Mesendoderm (in vitro differentiated cells): Measurements from ENCODE around the gene RPL19.

ENCODE experiments used
- DNase-seq: peaks from one replicate; pipeline ENCODE4 v3.0.0; 2013
- H2AK5ac ChIP-seq: 2 replicates; pipeline ENCODE4 v1.6.1; 2013; ENCODE audit warnings: low read length, inconsistent platforms
- H2BK120ac ChIP-seq: 2 replicates; pipeline ENCODE4 v1.6.1; 2013; ENCODE audit warnings: low read depth, mild to moderate bottlenecking, low read length, moderate library complexity, mixed read lengths
- H2BK15ac ChIP-seq: replicated peaks from 2 replicates; pipeline ENCODE4 v1.6.1; 2013; ENCODE audit warnings: low read depth, mild to moderate bottlenecking, moderate library complexity
- H2BK5ac ChIP-seq: 2 replicates; pipeline ENCODE4 v1.6.1; 2013; ENCODE audit warnings: low read length, inconsistent platforms
- H3K18ac ChIP-seq: 2 replicates; pipeline ENCODE4 v1.6.1; 2013; ENCODE audit warnings: mild to moderate bottlenecking, low read length, mixed read lengths
- H3K23ac ChIP-seq: one replicate; pipeline ENCODE4 v1.6.1; 2013; ENCODE audit warnings: low read length
- H3K27ac ChIP-seq: 2 replicates; pipeline ENCODE4 v1.5.1; 2013; ENCODE audit warnings: low read depth, mild to moderate bottlenecking, inconsistent platforms, low read length, moderate library complexity
- H3K27me3 ChIP-seq: 2 replicates; pipeline ENCODE4 v1.6.1; 2013; ENCODE audit warnings: low read length, control low read depth, mild to moderate bottlenecking, inconsistent platforms; ENCODE audit not compliant: insufficient read depth, poor library complexity
- H3K36me3 ChIP-seq: 2 replicates; pipeline ENCODE4 v1.6.1; 2013; ENCODE audit warnings: low read length, inconsistent platforms; ENCODE audit not compliant: control insufficient read depth, insufficient read depth
- H3K4ac ChIP-seq: one replicate; pipeline ENCODE4 v1.6.1; 2013; ENCODE audit warnings: low read depth, mild to moderate bottlenecking, low read length, moderate library complexity
- H3K4me1 ChIP-seq: 2 replicates; pipeline ENCODE4 v1.6.1; 2013; ENCODE audit warnings: low read depth, low read length, inconsistent platforms; ENCODE audit not compliant: control insufficient read depth
- H3K4me2 ChIP-seq: 2 replicates; pipeline ENCODE4 v1.6.1; 2013; ENCODE audit warnings: low read length
- H3K4me3 ChIP-seq: 2 replicates; pipeline ENCODE4 v1.5.1; 2013; ENCODE audit warnings: mild to moderate bottlenecking, low read length
- H3K56ac ChIP-seq: one replicate; pipeline ENCODE4 v1.6.1; 2013; ENCODE audit warnings: low read length
- H3K79me1 ChIP-seq: 2 replicates; pipeline ENCODE4 v1.6.1; 2013; ENCODE audit warnings: low read length, inconsistent platforms
- H3K79me2 ChIP-seq: 2 replicates; pipeline ENCODE4 v1.6.1; 2013; ENCODE audit warnings: mild to moderate bottlenecking, low read length; ENCODE audit not compliant: control insufficient read depth, insufficient read depth
- H3K9ac ChIP-seq: 2 replicates; pipeline ENCODE4 v1.6.1; 2013; ENCODE audit warnings: low read length, inconsistent platforms
- H4K5ac ChIP-seq: one replicate; pipeline ENCODE4 v1.6.1; 2013; ENCODE audit warnings: low read length
- H4K8ac ChIP-seq: one replicate; pipeline ENCODE4 v1.6.1; 2013; ENCODE audit warnings: low read depth, mild to moderate bottlenecking, control low read depth, low read length, moderate library complexity
- WGBS: extraction: QIAGEN DNeasy Blood & Tissue Kit; methylation state at CpG from one replicate; pipeline ENCODE4 v1.1.7; 2013; ENCODE audit warnings: low lambda C conversion rate, missing lambda C conversion rate; ENCODE audit not compliant: insufficient coverage; ENCODE audit errors: extremely low coverage; 5-methylcytosine and 5-hydroxymethylcytosine counted together

RPL19 gene

GRCh38 chr17:39204245-39204644 is 4.2 kb downstream of the RPL19 start:
- DNase-seq = no peak
- Histone ChIP-seq H3K27me3 (no peaks in the 10 kb centered on the region), H3K36me3 (peaks cover 16% of the 10 kb centered on the region), H3K4me3 (no peak overlapping the region), H2BK120ac (no peak overlapping the region), H3K56ac (no peak overlapping the region), H4K5ac (no peak overlapping the region), H3K23ac (no peak overlapping the region), H2BK15ac (no peak overlapping the region), H3K4ac (no peak overlapping the region), H3K79me2 (peaks cover 25% of the 10 kb centered on the region), H3K9ac (no peak overlapping the region), H3K4me2 (no peak overlapping the region), H2AK5ac (no peak overlapping the region), H3K79me1 (peaks cover 11% of the 10 kb centered on the region), H2BK5ac (no peak overlapping the region), H3K27ac (no peak overlapping the region), H3K18ac (no peak overlapping the region), H4K8ac (no peak overlapping the region), H3K4me1 (no peaks in the 10 kb centered on the region)
- no CpG with 5 or more reads among the region's 8 CpGs for WGBS

DNA sequence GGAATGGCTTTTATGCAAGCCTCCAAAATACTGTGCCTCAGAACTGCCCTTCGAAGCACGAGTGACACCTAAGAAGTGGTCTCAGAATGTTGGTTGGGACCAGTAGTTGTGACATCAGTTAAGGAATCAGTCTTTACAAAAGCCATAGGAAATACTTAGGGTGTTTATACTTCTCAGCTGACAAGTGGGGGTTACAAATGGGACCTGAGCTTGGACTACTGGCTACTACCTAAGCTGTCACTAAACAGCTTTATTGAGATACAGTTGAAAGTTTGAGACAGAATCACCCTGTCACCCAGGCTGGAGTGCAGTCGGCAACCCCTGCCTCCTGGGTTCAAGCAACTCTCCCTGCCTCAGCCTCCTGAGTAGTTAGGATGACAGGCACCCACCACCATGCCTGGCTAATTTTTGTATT is 5.0 kb downstream of the RPL19 start:
- no peak overlapping the region for H3K4ac ChIP-seq
- H3K27me3 ChIP-seq = no peaks in the 10 kb centered on the region
- H3K23ac ChIP-seq = no peak overlapping the region
- H2BK15ac ChIP-seq = no peak overlapping the region
- no peak overlapping the region for H3K56ac ChIP-seq
- no peak overlapping the region for H2BK5ac ChIP-seq
- H3K9ac ChIP-seq = no peak overlapping the region
- H3K79me1 ChIP-seq = peaks cover 11% of the 10 kb centered on the region
- no peak overlapping the region for H4K5ac ChIP-seq
- no peak overlapping the region for H3K4me2 ChIP-seq
- H3K4me1 ChIP-seq = peaks cover 2% of the 10 kb centered on the region
- H2BK120ac ChIP-seq = no peak overlapping the region
- H3K18ac ChIP-seq = no peak overlapping the region
- H4K8ac ChIP-seq = no peak overlapping the region
- H3K4me3 ChIP-seq = no peak overlapping the region
- WGBS = no CpG with 5 or more reads among the region's 3 CpGs
- H3K27ac ChIP-seq = no peak overlapping the region
- DNase-seq = no peak
- peaks cover 25% of the 10 kb centered on the region for H3K79me2 ChIP-seq
- no peak overlapping the region for H2AK5ac ChIP-seq
- peaks cover 16% of the 10 kb centered on the region for H3K36me3 ChIP-seq

DNA sequence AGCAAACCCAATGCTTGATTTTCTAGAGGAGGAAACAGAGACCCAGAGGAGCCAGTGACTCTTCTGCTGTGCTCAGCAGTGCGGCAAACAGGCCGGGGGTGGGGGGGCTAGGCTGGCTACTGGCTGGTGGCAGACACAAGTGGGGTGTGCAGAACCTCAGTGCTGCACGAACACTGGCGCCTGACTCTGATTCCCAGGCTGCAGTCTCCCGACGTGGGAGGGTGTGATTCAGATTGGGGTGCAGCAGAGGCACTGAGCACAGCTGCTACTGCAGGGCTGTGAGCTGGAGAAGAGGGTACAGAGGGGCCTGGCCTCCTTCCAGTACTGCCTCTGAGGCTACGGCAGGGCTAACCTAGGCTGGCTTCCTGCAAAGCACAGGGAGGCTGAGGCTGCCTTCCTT is 8.1 kb downstream of the RPL19 start:
- no CpG with 5 or more reads among the region's 7 CpGs for WGBS

DNA sequence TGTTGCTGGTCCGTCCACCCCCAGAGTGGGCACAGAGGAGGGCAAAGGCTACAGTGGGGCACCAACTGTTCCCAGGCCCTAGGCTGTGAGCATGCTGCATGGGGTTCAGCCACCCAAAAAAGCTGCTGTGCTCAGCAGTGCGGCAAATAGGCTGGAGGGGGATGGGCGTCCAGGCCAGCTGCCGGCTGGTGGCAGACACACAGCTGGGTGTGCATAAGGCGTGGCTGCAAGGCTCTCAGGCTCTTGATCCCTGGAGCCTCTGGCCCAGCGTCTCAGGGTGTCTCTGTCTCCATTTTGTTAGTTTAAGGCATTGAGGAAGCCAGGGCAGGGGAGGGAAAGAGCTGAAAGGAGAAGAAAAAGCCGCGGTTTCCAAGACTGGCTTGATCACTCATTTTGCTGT is 8.8 kb downstream of the RPL19 start:
- no peak overlapping the region for H2BK15ac ChIP-seq
- no peak overlapping the region for H3K9ac ChIP-seq
- no peak overlapping the region for H3K23ac ChIP-seq
- H3K18ac ChIP-seq = no peak overlapping the region
- peaks cover 6% of the 10 kb centered on the region for H3K36me3 ChIP-seq
- H3K79me1 ChIP-seq = no peaks in the 10 kb centered on the region
- H4K8ac ChIP-seq = no peak overlapping the region
- no peak overlapping the region for H2BK120ac ChIP-seq
- no peaks in the 10 kb centered on the region for H3K79me2 ChIP-seq
- WGBS = no CpG with 5 or more reads among the region's 8 CpGs
- H2BK5ac ChIP-seq = no peak overlapping the region
- H2AK5ac ChIP-seq = no peak overlapping the region
- peaks cover 2% of the 10 kb centered on the region for H3K4me1 ChIP-seq
- DNase-seq = peak; percentile 31
- no peak overlapping the region for H3K4me2 ChIP-seq
- no peak overlapping the region for H4K5ac ChIP-seq
- H3K4ac ChIP-seq = no peak overlapping the region
- H3K27ac ChIP-seq = no peak overlapping the region
- no peaks in the 10 kb centered on the region for H3K27me3 ChIP-seq
- H3K4me3 ChIP-seq = no peak overlapping the region
- H3K56ac ChIP-seq = no peak overlapping the region

More for the DNA sequence above, 8.1 kb downstream of the RPL19 start:
- H2BK120ac ChIP-seq = no peak overlapping the region
- no peaks in the 10 kb centered on the region for H3K27me3 ChIP-seq
- H3K36me3 ChIP-seq = peaks cover 8% of the 10 kb centered on the region
- DNase-seq = no peak
- H3K4me3 ChIP-seq = no peak overlapping the region
- no peak overlapping the region for H4K8ac ChIP-seq
- no peaks in the 10 kb centered on the region for H3K79me2 ChIP-seq
- H2BK5ac ChIP-seq = no peak overlapping the region
- H2AK5ac ChIP-seq = no peak overlapping the region
- H3K9ac ChIP-seq = no peak overlapping the region
- no peak overlapping the region for H3K4me2 ChIP-seq
- no peak overlapping the region for H3K23ac ChIP-seq
- H3K18ac ChIP-seq = no peak overlapping the region
- H3K79me1 ChIP-seq = no peaks in the 10 kb centered on the region
- no peak overlapping the region for H3K4ac ChIP-seq
- H3K4me1 ChIP-seq = peaks cover 2% of the 10 kb centered on the region
- H3K56ac ChIP-seq = peak overlapping the region; percentile 31
- no peak overlapping the region for H2BK15ac ChIP-seq
- H3K27ac ChIP-seq = no peak overlapping the region
- no peak overlapping the region for H4K5ac ChIP-seq

DNA sequence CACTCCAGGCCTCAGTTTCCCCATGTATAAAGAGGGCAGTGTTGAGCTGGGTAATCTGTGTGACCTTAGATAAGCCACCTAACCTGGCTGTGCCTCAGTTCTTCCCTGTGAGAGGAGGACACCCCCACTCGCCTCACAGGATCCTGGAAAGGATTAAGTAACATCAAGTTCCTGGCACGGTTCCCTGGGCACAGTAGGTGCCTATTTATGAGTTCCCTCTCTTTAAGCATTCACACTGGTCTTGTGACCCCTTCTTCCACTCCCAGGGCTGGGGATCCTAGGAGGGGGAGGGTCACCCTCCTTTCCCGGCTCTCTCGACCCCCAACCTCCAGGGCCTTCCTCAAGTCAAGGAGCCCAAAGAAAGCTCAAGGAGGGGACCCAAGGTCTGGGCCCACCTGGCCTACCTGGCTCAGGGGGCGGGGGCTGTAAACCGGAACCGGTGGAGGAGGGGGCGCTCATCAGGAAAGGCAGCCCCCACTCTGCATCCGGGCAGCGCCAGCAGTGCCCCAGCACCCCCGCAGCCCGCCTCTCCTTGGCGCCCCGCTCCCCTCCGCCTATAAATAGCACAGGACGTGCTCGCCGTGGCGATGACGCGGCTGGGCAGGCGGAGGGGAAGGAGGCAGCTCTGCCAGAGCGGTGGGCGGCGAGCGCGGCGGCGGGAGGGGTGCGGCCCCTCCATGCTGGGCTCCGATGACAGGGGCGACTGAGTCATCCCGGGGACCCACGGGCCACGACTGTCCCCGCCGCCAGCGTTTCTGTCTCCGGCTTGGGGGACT is 9.4 kb downstream of the RPL19 start:
- Histone ChIP-seq H3K4me2 (peak overlapping the region; percentile 77), H3K79me1 (no peaks in the 10 kb centered on the region), H4K8ac (no peak overlapping the region), H3K36me3 (no peaks in the 10 kb centered on the region), H3K56ac (peak overlapping the region; percentile 90), H3K27me3 (no peaks in the 10 kb centered on the region), H2BK5ac (no peak overlapping the region), H2AK5ac (no peak overlapping the region), H2BK120ac (no peak overlapping the region), H3K79me2 (no peaks in the 10 kb centered on the region), H2BK15ac (no peak overlapping the region), H3K9ac (peak overlapping the region; percentile 67), H3K4ac (no peak overlapping the region), H3K27ac (no peak overlapping the region), H3K4me1 (peaks cover 2% of the 10 kb centered on the region), H3K23ac (peak overlapping the region; percentile 80), H4K5ac (no peak overlapping the region), H3K4me3 (peak overlapping the region; percentile 17), H3K18ac (peak overlapping the region; percentile 5)
- WGBS = no CpG with 5 or more reads among the region's 39 CpGs
- DNase-seq = peak; percentile 24

- Histone ChIP-seq H4K5ac (no peak overlapping the region), H3K9ac (peak overlapping the region; percentile 67), H3K4me3 (peak overlapping the region; percentile 17), H3K4me1 (peaks cover 2% of the 10 kb centered on the region), H3K79me2 (no peaks in the 10 kb centered on the region), H3K4ac (no peak overlapping the region), H3K56ac (peak overlapping the region; percentile 90), H3K23ac (peak overlapping the region; percentile 80), H2BK5ac (no peak overlapping the region), H3K36me3 (no peaks in the 10 kb centered on the region), H3K18ac (peak overlapping the region; percentile 5), H2BK15ac (no peak overlapping the region), H3K27me3 (no peaks in the 10 kb centered on the region), H4K8ac (no peak overlapping the region), H3K4me2 (peak overlapping the region; percentile 77), H3K27ac (no peak overlapping the region), H3K79me1 (no peaks in the 10 kb centered on the region), H2AK5ac (no peak overlapping the region), H2BK120ac (no peak overlapping the region)
- no peak for DNase-seq
- no CpG with 5 or more reads among the region's 22 CpGs for WGBS
Observed at GRCh38 chr17:39210093-39210434, 10.0 kb downstream of the RPL19 start.
